Natural killer cell (primary cell): Measurements from ENCODE around the gene MYCBPAP. TPM values are rescaled to one million over a fixed set of nuclear protein-coding genes. Genes with fewer than 3 reads are reported as not detected.

ENCODE experiments used
- ATAC-seq, 3 donors: fragments of 150-1000 bp in 2 of 3; fragments of 200-7000 bp in 1 of 3; cut with Tn5 transposase; 1 replicate in 1 of 3; 2 replicates in 2 of 3; pipeline ENCODE4 v1.10.0; 2021; ENCODE audit warnings: mild to moderate bottlenecking in 2 of 3, moderate library complexity in 2 of 3
- DNase-seq, 2 donors: peaks; one replicate each; pipeline versions ENCODE4 v3.0.0 to v3.0.0-alpha.2; 2013 to 2021; ENCODE audit warnings: mixed read lengths in 1 of 2
- H3K27ac ChIP-seq: one replicate; pipeline ENCODE4 v1.5.1; 2013; ENCODE audit warnings: mild to moderate bottlenecking, low read length
- H3K27me3 ChIP-seq: one replicate; pipeline ENCODE4 v1.6.1; 2013; ENCODE audit warnings: low read length; ENCODE audit not compliant: control insufficient read depth, insufficient read depth
- H3K36me3 ChIP-seq: one replicate; pipeline ENCODE4 v1.6.1; 2013; ENCODE audit warnings: low read length; ENCODE audit not compliant: control insufficient read depth, insufficient read depth
- H3K4me1 ChIP-seq: one replicate; pipeline ENCODE4 v1.6.1; 2013; ENCODE audit warnings: low read length; ENCODE audit not compliant: control insufficient read depth, insufficient read depth
- H3K4me3 ChIP-seq: one replicate; pipeline ENCODE4 v1.5.1; 2013; ENCODE audit warnings: low read length
- H3K9me3 ChIP-seq: one replicate; pipeline ENCODE4 v1.6.1; 2013; ENCODE audit warnings: low read length; ENCODE audit not compliant: control insufficient read depth, insufficient read depth
- H3K27ac Mint-ChIP-seq, 2 donors: one replicate each; pipeline ENCODE4 v1.8.0; 2022; ENCODE audit warnings: mild to moderate bottlenecking in 2 of 2, mixed read lengths in 2 of 2, moderate library complexity in 1 of 2
- H3K27me3 Mint-ChIP-seq, 2 donors: one replicate each; pipeline ENCODE4 v1.8.0; 2022; ENCODE audit warnings: low read depth in 2 of 2, mixed read lengths in 2 of 2
- H3K36me3 Mint-ChIP-seq: one replicate; pipeline ENCODE4 v1.8.0; 2022; ENCODE audit warnings: mixed read lengths
- H3K4me1 Mint-ChIP-seq, 2 donors: one replicate each; pipeline ENCODE4 v1.8.0; 2022; ENCODE audit warnings: mixed read lengths in 2 of 2
- H3K4me3 Mint-ChIP-seq: one replicate; pipeline ENCODE4 v1.8.0; 2022; ENCODE audit warnings: mild to moderate bottlenecking, moderate library complexity, mixed read lengths
- H3K9me3 Mint-ChIP-seq, 2 donors: one replicate each; pipeline ENCODE4 v1.8.0; 2022; ENCODE audit warnings: mixed read lengths in 2 of 2
- WGBS: methylation state at CpG from one replicate; pipeline ENCODE4 v1.1.7; 2013; ENCODE audit warnings: missing lambda C conversion rate; ENCODE audit not compliant: insufficient coverage; 5-methylcytosine and 5-hydroxymethylcytosine counted together
- intact Hi-C: fragments of 100-400 bp; cut with micrococcal nuclease; formaldehyde crosslinking; loops from one replicate; pipeline ENCODE4 v1.14.2; 2022
- total RNA-seq, 4 donors: library from RNA; stranded (reverse); fragments of 120-200 nt in 1 of 4; gene quantifications; one replicate each; pipeline versions ENCODE4 v1.2.3 to v1.2.4, GENCODE V29; 2013 to 2022
- TF ChIP-seq, protein P1 (sequence below): fragments of 200-600 bp; IDR thresholded peaks from one replicate; pipeline ENCODE4 v1.8.0; 2022; ENCODE audit warnings: antibody characterized with exemption

MYCBPAP gene
- total RNA-seq, 3 donors from 2014 or later (not counting 1 experiment from before 2014, with no cell fraction given): 0.26 to 4.9 (median 0.70) TPM

DNA sequence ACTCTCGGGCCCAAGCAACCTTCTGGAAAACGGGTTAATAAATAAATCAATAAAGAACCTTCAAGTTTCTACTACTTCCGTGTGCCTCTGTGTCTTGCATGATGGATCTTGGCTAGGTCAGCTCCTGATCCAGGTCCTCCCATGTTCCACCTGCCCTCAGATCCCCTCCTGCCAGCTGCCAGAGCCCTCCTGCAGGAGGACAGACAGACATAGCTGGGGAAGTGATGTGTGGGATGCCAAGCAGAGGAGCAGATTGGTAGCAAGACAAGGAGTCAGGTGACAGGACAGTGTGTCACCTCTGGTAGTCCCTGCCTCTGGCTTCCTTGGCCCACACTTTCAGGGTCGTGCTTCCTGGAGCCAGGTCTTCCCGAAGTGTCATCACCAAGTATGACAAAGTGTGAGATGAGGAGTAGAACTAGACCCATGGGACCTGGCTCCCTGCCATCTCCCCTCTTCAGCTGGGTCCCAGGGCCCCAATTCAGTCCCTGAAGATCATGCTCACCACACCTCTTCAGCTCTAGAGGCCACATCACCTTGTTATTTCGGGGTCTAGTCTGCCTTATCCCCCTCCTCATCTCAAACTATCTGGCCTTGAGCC lies 23.3 kb downstream of the MYCBPAP start:
- WGBS: 73% methylated on average over 6 of the region's 6 CpGs
- H3K27me3 Mint-ChIP-seq: peaks cover 45 to 51% of the 10 kb centered on the region in 2 donors
- no peaks in the 10 kb centered on the region for H3K36me3 ChIP-seq
- H3K4me3 ChIP-seq: no peak overlapping the region
- H3K9me3 ChIP-seq: no peaks in the 10 kb centered on the region
- DNase-seq (no peak), ATAC-seq (no peak)
- no peaks in the 10 kb centered on the region for H3K36me3 Mint-ChIP-seq
- no peaks in the 10 kb centered on the region for H3K9me3 Mint-ChIP-seq
- H3K27me3 ChIP-seq: peaks cover 24% of the 10 kb centered on the region
- no peak overlapping the region for H3K27ac Mint-ChIP-seq
- no peak overlapping the region for H3K27ac ChIP-seq
- TF ChIP-seq, protein P1, sequence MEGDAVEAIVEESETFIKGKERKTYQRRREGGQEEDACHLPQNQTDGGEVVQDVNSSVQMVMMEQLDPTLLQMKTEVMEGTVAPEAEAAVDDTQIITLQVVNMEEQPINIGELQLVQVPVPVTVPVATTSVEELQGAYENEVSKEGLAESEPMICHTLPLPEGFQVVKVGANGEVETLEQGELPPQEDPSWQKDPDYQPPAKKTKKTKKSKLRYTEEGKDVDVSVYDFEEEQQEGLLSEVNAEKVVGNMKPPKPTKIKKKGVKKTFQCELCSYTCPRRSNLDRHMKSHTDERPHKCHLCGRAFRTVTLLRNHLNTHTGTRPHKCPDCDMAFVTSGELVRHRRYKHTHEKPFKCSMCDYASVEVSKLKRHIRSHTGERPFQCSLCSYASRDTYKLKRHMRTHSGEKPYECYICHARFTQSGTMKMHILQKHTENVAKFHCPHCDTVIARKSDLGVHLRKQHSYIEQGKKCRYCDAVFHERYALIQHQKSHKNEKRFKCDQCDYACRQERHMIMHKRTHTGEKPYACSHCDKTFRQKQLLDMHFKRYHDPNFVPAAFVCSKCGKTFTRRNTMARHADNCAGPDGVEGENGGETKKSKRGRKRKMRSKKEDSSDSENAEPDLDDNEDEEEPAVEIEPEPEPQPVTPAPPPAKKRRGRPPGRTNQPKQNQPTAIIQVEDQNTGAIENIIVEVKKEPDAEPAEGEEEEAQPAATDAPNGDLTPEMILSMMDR: no peak
- intact Hi-C loops: no loop called here
- no peaks in the 10 kb centered on the region for H3K4me1 Mint-ChIP-seq
- H3K4me1 ChIP-seq: peaks cover 10% of the 10 kb centered on the region
- H3K4me3 Mint-ChIP-seq: no peak overlapping the region

- intact Hi-C loops: no loop called here
- no peak within 1 kb of the TSS for H3K4me3 Mint-ChIP-seq
- no peaks in the 10 kb centered on the region for H3K9me3 Mint-ChIP-seq
- peaks cover 45 to 53% of the 10 kb centered on the region in 2 donors for H3K27me3 Mint-ChIP-seq
- 4% methylated on average over 20 of the region's 21 CpGs for WGBS
- Histone ChIP-seq H3K27ac (no peak within 1 kb of the TSS), H3K4me3 (no peak within 1 kb of the TSS), H3K4me1 (peaks cover 10% of the 10 kb centered on the region), H3K27me3 (peaks cover 24% of the 10 kb centered on the region), H3K9me3 (no peaks in the 10 kb centered on the region), H3K36me3 (no peaks in the 10 kb centered on the region)
- no peak within 1 kb of the TSS for H3K27ac Mint-ChIP-seq
- H3K4me1 Mint-ChIP-seq: no peaks in the 10 kb centered on the region
- TF ChIP-seq, protein P1: no peak
- ATAC-seq (no peak), DNase-seq (no peak)
- no peaks in the 10 kb centered on the region for H3K36me3 Mint-ChIP-seq
Observed at GRCh38 chr17:50532452-50533024, 24.3 kb downstream of the MYCBPAP start, which contains the start of gene EPN3. Gene EPN3 (plus strand): TSS chr17:50532735. CDS start chr17:50536557, 3,822 bp downstream.

- no peaks in the 10 kb centered on the region for H3K9me3 Mint-ChIP-seq
- Histone ChIP-seq H3K27me3 (peaks cover 24% of the 10 kb centered on the region), H3K4me1 (peaks cover 10% of the 10 kb centered on the region), H3K27ac (no peak overlapping the region), H3K9me3 (no peaks in the 10 kb centered on the region), H3K4me3 (no peak overlapping the region), H3K36me3 (no peaks in the 10 kb centered on the region)
- TF ChIP-seq, protein P1: no peak
- no peak overlapping the region for H3K4me3 Mint-ChIP-seq
- H3K27ac Mint-ChIP-seq: no peak overlapping the region
- ATAC-seq (no peak), DNase-seq (no peak)
- H3K4me1 Mint-ChIP-seq: no peaks in the 10 kb centered on the region
- no peaks in the 10 kb centered on the region for H3K36me3 Mint-ChIP-seq
- WGBS: 12% methylated on average over 5 of the region's 5 CpGs
- H3K27me3 Mint-ChIP-seq: peaks cover 45 to 53% of the 10 kb centered on the region in 2 donors
- intact Hi-C loops: no loop called here
Observed at GRCh38 chr17:50533185-50533584, 24.9 kb downstream of the MYCBPAP start.
